Putamen (tissue), 1 donor: Measurements from ENCODE around the gene CDC16.

Source experiments
- DNase-seq: peaks from one replicate; pipeline ENCODE4 v3.0.0-alpha.2; 2016; ENCODE audit warnings: low spot score

The CDC16 gene

DNA sequence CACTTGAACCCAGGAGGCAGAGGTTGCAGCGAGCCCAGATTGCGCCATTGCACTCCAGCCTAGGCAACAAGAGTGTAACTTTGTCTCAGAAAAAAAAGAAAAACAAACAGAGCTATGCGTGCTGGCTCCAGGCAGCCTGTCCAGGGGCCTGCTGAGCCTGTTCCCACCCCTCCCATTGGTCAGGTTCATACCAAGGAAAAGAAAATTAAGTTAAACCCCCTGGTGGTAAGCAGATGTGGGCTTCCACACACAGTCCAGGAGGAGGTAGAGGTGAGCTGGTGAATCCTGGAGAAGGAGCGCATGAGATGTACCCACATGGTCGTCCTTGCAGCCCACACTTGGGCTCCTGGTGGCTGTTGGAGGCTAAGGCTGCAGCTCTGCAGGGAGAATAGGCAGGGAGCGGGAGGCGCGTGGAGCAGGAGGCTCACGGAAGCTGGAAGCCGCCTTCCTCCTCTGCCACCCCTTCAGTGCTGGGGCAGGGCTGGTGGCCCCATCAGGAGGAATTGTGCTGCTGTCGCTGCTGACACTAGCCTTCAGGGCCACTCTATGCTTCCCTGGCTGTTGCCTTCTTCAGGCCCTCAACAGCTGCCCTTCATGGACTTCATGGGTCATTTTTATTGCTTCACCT, 69.1 kb downstream of the CDC16 start:
- DNase-seq: no peak

GRCh38 chr13:114304346-114305034, 69.8 kb downstream of the CDC16 start:
- DNase-seq: no peak

DNA sequence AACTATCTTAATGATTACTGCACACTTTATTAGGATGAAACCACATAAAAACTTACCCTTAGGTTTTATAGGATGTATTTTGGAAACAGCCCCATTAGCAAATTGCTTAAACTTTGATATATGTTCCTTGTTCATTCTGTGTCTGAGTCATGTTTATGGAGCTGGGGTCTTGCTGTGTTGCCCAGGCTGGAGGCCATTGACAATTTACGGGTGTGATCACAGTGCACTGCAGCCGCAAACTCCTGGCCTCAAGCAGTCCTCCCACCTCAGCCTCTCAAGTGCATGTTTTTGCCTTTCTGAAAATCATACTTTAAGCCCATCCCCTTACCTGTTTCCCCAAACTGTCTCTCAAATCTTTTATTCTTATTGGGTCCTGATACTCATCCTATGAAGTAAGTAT, 74.4 kb downstream of the CDC16 start:
- no peak for DNase-seq

DNA sequence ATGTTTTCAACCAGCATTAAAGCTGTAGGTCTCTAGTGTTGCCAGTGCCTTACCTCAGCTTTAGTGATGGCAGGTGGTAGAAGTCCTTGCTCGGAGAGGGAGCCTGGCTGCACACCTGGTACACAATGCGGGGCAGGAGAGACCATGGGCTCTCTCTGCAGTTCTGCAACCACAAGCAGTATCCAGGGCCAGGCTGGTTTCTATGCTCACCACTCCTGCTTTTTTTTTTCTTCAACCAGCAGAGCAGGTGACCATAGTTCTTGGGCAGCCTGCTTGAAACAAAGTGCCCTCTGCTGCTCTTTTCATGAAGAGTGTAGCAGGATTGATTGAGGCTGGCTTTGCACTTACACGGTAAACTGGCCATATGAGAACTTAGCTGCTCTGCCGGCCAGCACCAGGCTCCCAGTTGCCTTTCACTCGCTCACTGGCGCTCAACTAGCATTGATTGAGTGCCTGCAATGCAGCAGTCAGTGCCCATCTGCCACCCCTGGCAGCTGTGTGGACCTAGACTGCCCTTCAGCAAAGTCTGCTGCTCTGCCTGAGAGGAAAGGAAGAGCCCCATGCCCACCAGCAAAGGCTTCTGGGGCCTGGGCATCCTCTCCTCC, 75.2 kb downstream of the CDC16 start:
- no peak for DNase-seq

- no peak for DNase-seq
Measured at GRCh38 chr13:114310956-114311355, 76.3 kb downstream of the CDC16 start.

- DNase-seq: no peak
Measured at GRCh38 chr13:114311387-114311786, 76.7 kb downstream of the CDC16 start.

DNA sequence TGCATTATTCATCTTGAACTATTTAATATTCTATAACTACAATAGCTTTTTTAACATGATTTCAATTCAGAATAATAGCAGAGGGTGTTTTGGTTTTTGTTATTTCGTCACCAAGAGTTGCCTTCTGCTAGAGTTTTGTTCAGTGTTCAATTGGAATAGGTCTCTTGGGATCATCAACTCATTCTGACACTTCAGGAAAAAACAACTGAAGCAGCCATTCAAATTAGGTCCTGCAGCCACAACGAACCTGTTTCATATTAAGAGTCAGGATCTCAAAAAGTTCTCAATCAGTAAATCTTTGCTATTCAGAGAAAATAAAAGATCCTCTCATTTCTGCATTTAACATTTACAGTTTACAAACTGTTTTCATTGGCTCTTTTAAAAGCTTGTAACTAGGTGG, 77.2 kb downstream of the CDC16 start:
- no peak for DNase-seq

- DNase-seq: no peak
Measured at GRCh38 chr13:114313061-114313860, 78.6 kb downstream of the CDC16 start.

- DNase-seq: peak; percentile 94
Measured at GRCh38 chr13:114314074-114314912, 79.6 kb downstream of the CDC16 start, which contains the start of gene CHAMP1. Gene CHAMP1 (plus strand): TSS chr13:114314503. CDS start chr13:114323843, 9,340 bp downstream.

- no peak for DNase-seq
Measured at GRCh38 chr13:114315074-114315785, 80.5 kb downstream of the CDC16 start.

- DNase-seq: no peak
Measured at GRCh38 chr13:114318624-114319023, 83.9 kb downstream of the CDC16 start.

GRCh38 chr13:114319441-114319913, 84.8 kb downstream of the CDC16 start:
- DNase-seq: no peak

DNA sequence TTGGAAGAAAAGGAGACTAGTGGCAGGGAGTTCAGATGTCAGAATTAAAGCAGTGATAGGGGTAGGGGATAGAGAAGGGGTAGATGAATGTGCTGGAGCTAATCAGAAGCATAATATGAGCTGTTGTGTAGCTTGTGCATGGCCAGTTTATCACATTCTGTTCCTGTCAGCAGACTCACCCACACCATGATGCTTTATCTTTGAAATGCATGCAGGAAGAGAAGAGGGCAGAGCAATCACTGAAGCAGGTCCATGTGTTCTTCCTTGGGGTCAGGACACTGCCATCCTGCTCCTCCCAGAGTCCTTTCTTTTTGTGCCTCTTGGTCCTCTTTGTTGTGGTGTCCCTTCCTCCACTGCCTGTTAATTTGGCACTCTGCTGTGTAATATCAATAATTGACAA, 85.4 kb downstream of the CDC16 start:
- DNase-seq: no peak

- no peak for DNase-seq
Measured at GRCh38 chr13:114321256-114321655, 86.6 kb downstream of the CDC16 start.
